Activated B cell treated with CpG ODN at 0.5 μM for 24 hours (primary cell): Measurements from ENCODE around the gene HPSE2. TPM values are rescaled to one million over a fixed set of nuclear protein-coding genes. Genes with fewer than 3 reads are reported as not detected.

ENCODE experiments used
- ATAC-seq: fragments of 200-7000 bp; cut with Tn5 transposase; one replicate; pipeline ENCODE4 v1.10.0; 2021; ENCODE audit warnings: low read depth, mild to moderate bottlenecking, moderate library complexity
- CTCF ChIA-PET: fragments of 350-600 bp; sonication (Branson Sonifier 250); formaldehyde crosslinking; loops from one replicate; lab custom pipeline; 2021; ENCODE audit warnings: antibody characterized with exemption; lab: Charles Lee
- POLR2A ChIA-PET: fragments of 350-600 bp; sonication (Branson Sonifier 250); formaldehyde crosslinking; loops from one replicate; lab custom pipeline; 2021; ENCODE audit warnings: antibody characterized with exemption; lab: Charles Lee
- DNase-seq: peaks from one replicate; pipeline ENCODE4 v3.0.0; 2022
- H3K27ac Mint-ChIP-seq: one replicate; pipeline ENCODE4 v1.8.0; 2020; ENCODE audit warnings: mixed read lengths
- H3K27me3 Mint-ChIP-seq: one replicate; pipeline ENCODE4 v1.8.0; 2021; ENCODE audit warnings: mixed read lengths
- H3K36me3 Mint-ChIP-seq: one replicate; pipeline ENCODE4 v1.8.0; 2021; ENCODE audit warnings: low read depth, mixed read lengths
- H3K4me1 Mint-ChIP-seq: one replicate; pipeline ENCODE4 v1.8.0; 2021; ENCODE audit warnings: mixed read lengths
- H3K4me3 Mint-ChIP-seq: one replicate; pipeline ENCODE4 v1.8.0; 2020; ENCODE audit warnings: mild to moderate bottlenecking, mixed read lengths
- H3K9me3 Mint-ChIP-seq: one replicate; pipeline ENCODE4 v1.8.0; 2020; ENCODE audit warnings: mixed read lengths
- intact Hi-C: fragments of 100-400 bp; cut with micrococcal nuclease; formaldehyde crosslinking; loops from one replicate; pipeline ENCODE4 v1.15.1; 2024
- total RNA-seq: library from RNA; stranded (reverse); gene quantifications from 2 replicates; pipeline ENCODE4 v1.2.3, GENCODE V29; 2022
- TF ChIP-seq, protein P1 (sequence below): fragments of 200-600 bp; IDR thresholded peaks from one replicate; pipeline ENCODE4 v1.8.0; 2022; ENCODE audit warnings: antibody characterized with exemption, mild to moderate bottlenecking

Gene HPSE2
- total RNA-seq, 1 donor from 2014 or later, result not detected

DNA sequence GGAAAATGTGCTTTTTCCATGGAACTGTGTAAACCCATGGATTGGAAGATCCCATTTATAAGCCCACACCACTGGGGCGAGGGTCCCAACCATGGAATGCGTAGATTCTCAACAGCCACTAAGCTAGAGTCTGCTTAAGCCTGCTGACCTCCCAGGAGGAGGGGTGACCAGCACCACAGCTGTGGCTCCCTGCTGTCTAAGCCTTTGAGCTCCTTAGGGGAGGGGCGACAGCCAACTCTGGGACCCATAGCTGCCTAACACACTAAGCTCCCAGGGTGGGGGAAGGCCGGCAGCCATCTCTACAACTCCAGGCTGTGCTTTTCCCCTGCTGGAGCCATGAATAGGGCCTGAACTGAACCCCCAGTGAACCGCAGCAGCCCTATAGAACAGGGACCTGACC lies 539.1 kb downstream of the HPSE2 start:
- ATAC-seq (no peak), DNase-seq (no peak)
- no peaks in the 10 kb centered on the region for H3K4me1 Mint-ChIP-seq
- POLR2A ChIA-PET, result no interaction called here
- no peak overlapping the region for H3K4me3 Mint-ChIP-seq
- intact Hi-C loops, result no loop called here
- H3K36me3 Mint-ChIP-seq, result no peaks in the 10 kb centered on the region
- CTCF ChIA-PET, result no interaction called here
- peaks cover 9% of the 10 kb centered on the region for H3K27me3 Mint-ChIP-seq
- no peak overlapping the region for H3K27ac Mint-ChIP-seq
- H3K9me3 Mint-ChIP-seq, result no peaks in the 10 kb centered on the region
- TF ChIP-seq, protein P1, sequence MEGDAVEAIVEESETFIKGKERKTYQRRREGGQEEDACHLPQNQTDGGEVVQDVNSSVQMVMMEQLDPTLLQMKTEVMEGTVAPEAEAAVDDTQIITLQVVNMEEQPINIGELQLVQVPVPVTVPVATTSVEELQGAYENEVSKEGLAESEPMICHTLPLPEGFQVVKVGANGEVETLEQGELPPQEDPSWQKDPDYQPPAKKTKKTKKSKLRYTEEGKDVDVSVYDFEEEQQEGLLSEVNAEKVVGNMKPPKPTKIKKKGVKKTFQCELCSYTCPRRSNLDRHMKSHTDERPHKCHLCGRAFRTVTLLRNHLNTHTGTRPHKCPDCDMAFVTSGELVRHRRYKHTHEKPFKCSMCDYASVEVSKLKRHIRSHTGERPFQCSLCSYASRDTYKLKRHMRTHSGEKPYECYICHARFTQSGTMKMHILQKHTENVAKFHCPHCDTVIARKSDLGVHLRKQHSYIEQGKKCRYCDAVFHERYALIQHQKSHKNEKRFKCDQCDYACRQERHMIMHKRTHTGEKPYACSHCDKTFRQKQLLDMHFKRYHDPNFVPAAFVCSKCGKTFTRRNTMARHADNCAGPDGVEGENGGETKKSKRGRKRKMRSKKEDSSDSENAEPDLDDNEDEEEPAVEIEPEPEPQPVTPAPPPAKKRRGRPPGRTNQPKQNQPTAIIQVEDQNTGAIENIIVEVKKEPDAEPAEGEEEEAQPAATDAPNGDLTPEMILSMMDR, result no peak

DNA sequence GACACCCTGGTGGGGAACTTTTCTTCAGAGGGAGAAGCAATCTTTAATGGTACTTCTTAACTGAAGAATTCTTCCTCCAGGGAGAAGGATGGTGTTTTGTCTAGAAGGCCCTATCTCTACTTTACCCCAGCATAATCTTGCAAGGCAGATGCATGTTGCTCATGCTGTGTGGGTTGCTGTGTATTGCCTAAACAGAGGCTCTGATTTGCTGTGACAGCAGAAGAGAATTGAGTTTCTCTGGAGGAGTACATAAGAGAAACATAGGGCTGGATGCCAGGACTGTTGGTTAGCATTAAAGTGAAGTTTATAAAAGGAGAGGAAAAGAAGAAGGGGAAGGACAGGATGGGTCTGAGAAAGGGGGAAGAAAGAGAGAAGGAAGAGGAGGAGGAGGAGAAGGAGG lies 540.8 kb downstream of the HPSE2 start:
- TF ChIP-seq, protein P1, result no peak
- DNase-seq, result no peak
- Mint-ChIP-seq H3K4me1 (no peaks in the 10 kb centered on the region), H3K27ac (no peak overlapping the region), H3K9me3 (no peaks in the 10 kb centered on the region), H3K36me3 (no peaks in the 10 kb centered on the region), H3K4me3 (no peak overlapping the region), H3K27me3 (peaks cover 9% of the 10 kb centered on the region)
- intact Hi-C loops, result no loop called here
- POLR2A ChIA-PET, result no interaction called here
- CTCF ChIA-PET, result no interaction called here
- ATAC-seq, result no peak

GRCh38 chr10:98694014-98694413 lies 541.6 kb downstream of the HPSE2 start:
- Mint-ChIP-seq H3K9me3 (peaks cover 4% of the 10 kb centered on the region), H3K4me3 (no peak overlapping the region), H3K4me1 (no peaks in the 10 kb centered on the region), H3K27ac (no peak overlapping the region), H3K27me3 (peaks cover 11% of the 10 kb centered on the region), H3K36me3 (no peaks in the 10 kb centered on the region)
- POLR2A ChIA-PET, result no interaction called here
- intact Hi-C loops, result no loop called here
- no peak for DNase-seq
- CTCF ChIA-PET, result no interaction called here
- TF ChIP-seq, protein P1, result no peak
- no peak for ATAC-seq

GRCh38 chr10:98687685-98688084 lies 548.0 kb downstream of the HPSE2 start:
- Mint-ChIP-seq H3K4me3 (no peak overlapping the region), H3K27me3 (peaks cover 7% of the 10 kb centered on the region), H3K4me1 (no peaks in the 10 kb centered on the region), H3K9me3 (peaks cover 16% of the 10 kb centered on the region), H3K27ac (no peak overlapping the region), H3K36me3 (no peaks in the 10 kb centered on the region)
- ATAC-seq (no peak), DNase-seq (no peak)
- ChIA-PET POLR2A (no interaction called here), CTCF (no interaction called here)
- TF ChIP-seq, protein P1, result no peak
- intact Hi-C loops, result no loop called here

DNA sequence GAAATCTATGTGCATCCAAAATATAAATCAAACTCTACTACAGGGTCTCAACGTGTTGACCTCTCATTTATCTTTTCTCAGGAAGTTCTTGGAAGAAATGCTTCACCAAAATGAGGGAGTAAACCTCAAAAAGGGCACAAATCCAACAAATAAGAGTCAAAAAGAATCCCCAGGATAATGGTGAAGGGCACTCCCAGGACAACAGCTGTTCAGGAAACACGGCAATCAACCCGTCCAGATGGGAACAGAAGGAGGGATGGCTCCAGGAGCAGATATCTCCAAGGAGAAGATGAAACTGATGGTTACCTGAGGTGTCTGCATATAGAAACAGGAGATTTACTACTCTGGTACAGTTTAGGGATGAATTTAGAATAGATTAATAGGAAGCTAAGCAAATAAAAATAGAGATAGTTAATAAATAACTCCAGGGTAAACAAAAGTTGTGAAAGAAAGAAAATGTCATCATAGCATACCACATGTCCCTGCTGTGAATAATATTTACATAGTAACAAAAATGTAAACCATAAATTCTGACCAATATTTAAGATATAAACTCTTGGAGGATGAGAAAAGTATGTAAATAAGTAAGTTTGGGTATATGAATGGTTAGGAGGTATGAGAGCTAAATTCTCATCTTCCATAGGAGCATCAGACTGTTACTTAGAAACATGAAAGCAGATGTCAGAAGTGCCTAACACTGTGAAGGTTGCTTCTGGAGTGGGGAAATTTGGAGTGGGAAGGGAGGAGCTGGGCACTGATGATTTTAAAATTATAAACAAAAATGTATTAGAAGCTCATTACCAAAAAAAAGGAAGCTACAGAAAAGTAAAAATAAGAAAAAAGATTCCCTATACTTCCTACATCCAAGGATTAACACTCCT lies 551.4 kb downstream of the HPSE2 start:
- no peak overlapping the region for H3K27ac Mint-ChIP-seq
- no peak for ATAC-seq
- TF ChIP-seq, protein P1, result no peak
- peaks cover 14% of the 10 kb centered on the region for H3K9me3 Mint-ChIP-seq
- no peaks in the 10 kb centered on the region for H3K36me3 Mint-ChIP-seq
- no peak overlapping the region for H3K4me3 Mint-ChIP-seq
- intact Hi-C loops, result no loop called here
- no peak for DNase-seq
- no peaks in the 10 kb centered on the region for H3K4me1 Mint-ChIP-seq
- ChIA-PET POLR2A (no interaction called here), CTCF (no interaction called here)
- H3K27me3 Mint-ChIP-seq, result peaks cover 4% of the 10 kb centered on the region
